WI38 (cell line): ENCODE data around the gene POLR3GL.

Source experiments
- H3K4me3 ChIP-seq: 2 replicates; pipeline ENCODE4 v1.5.1; 2011; ENCODE audit warnings: low read depth, mild to moderate bottlenecking, control low read depth, low read length
- TF ChIP-seq, protein P1 (sequence below): IDR thresholded peaks from 2 replicates; pipeline ENCODE4 v1.5.1; 2012; ENCODE audit warnings: low read depth, mild to moderate bottlenecking, control low read depth, low read length

Gene POLR3GL

DNA sequence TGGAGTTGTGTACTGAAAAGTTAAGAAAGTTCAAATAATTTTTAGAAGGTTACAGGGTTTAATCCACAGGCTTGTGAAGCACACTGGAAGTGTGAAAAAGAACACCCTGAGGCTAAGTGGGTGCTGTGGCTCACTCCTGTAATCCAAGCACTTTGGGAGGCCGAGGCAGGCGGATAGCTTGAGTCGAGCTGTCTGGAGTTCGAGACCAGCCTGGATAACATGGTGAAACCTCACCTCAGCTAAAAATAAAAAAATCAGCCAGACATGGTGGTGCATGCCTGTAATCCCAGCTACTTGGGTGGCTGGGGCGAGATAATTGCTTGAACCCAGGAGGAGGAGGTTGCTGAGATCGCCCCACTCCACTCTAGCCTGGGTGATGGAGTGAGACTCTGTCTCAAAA lies 22.1 kb downstream of the POLR3GL start:
- TF ChIP-seq, protein P1, sequence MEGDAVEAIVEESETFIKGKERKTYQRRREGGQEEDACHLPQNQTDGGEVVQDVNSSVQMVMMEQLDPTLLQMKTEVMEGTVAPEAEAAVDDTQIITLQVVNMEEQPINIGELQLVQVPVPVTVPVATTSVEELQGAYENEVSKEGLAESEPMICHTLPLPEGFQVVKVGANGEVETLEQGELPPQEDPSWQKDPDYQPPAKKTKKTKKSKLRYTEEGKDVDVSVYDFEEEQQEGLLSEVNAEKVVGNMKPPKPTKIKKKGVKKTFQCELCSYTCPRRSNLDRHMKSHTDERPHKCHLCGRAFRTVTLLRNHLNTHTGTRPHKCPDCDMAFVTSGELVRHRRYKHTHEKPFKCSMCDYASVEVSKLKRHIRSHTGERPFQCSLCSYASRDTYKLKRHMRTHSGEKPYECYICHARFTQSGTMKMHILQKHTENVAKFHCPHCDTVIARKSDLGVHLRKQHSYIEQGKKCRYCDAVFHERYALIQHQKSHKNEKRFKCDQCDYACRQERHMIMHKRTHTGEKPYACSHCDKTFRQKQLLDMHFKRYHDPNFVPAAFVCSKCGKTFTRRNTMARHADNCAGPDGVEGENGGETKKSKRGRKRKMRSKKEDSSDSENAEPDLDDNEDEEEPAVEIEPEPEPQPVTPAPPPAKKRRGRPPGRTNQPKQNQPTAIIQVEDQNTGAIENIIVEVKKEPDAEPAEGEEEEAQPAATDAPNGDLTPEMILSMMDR = no peak
- H3K4me3 ChIP-seq = no peak overlapping the region

DNA sequence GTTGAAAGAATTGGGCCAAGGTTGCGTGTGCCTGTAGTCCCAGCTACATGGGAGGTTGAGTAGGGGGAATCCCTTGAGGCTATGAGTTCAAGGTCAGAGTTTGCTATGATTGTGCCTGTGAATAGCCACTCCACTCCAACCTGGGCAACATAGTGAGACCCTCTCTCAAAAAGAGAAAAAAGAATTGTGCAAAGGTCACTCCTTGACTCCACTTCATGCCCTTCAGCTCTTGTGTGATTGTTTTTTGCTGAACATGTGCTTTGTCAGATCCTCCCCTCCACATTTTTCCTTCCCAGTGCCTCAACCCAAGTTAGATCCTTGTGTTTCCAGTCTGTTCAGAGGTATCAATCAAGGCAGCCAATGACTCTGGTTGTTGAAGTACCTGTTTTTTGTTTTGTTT lies 23.4 kb downstream of the POLR3GL start:
- no peak overlapping the region for H3K4me3 ChIP-seq
- TF ChIP-seq, protein P1 = no peak

DNA sequence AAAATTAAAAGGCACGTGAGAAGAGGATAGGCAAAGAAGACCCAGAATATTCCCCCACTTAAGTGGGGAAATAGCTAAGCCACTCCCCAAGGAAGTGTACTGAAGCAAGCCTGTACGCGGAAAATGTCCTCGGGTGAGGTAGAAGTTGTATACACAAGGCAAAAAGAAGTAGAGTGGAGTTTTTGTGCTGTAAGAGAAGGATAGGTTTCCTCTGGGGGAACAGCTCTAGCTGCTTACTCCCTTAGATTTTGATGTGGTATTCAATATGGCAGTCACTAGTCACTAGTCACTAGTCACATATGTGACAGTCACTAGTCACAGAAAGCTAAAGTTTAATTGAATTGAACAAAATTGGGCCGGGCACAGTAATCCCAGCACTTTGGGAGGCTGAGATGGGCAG lies 24.3 kb downstream of the POLR3GL start:
- no peak overlapping the region for H3K4me3 ChIP-seq
- TF ChIP-seq, protein P1 = no peak

DNA sequence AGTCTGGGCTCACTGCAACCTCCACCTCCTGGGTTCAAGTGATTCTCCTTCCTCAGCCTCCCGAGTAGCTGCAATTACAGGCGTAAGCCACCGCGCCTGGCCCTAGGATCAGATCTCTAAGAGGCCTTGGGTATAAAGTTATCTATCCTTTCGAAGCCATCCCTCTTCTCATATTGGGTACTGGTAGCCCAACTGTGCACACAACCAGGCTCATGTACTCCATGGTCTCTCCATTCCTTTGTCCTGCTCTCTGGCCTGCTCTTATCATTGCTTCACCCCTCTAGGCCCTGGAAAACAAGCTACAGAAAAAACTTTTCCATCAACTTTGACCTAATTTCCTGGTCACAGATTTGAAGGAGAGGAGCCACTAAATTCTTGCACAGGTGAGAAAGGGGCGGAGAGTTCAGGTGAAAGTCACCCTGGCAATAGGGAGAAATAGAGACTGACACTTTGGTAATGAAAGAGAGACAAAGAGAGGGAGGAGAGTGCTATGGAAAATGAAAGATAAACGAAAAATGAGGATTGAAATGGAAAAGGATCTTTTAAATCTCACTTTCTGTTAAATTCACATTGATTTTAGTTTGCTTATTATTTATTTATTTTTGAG lies 25.9 kb downstream of the POLR3GL start:
- H3K4me3 ChIP-seq = no peak overlapping the region
- TF ChIP-seq, protein P1 = no peak

DNA sequence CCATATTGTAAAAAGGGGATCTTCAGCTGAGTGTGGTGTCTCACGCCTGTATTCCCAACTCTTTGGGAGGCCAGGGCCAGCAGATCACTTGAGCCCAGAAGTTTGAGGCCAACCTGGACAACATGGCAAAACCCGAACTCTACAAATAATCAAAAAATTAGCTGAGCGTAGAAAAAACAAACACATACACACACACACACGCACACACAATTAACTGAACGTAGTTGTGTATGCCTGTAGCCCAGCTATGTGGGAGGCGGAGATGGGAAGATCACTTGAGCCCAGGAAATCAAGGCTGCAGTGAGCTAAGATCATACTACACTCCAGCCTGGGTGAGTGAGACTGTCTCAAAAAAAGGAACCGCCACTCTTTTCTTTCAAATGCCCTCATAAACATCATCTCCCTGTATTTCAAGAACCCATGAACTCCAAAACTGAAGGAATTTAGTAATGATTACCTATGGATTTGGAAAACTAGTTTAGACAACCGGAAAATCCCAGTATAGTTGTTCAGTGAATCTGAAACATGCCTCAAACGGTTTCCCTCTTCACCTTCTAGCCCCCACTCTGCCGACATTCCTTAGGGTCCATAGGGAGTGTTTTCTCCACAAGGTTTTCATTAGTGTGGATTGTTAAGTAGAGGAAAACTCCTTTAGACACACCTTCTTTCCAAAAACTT lies 27.4 kb downstream of the POLR3GL start:
- H3K4me3 ChIP-seq = no peak overlapping the region
- TF ChIP-seq, protein P1 = no peak

DNA sequence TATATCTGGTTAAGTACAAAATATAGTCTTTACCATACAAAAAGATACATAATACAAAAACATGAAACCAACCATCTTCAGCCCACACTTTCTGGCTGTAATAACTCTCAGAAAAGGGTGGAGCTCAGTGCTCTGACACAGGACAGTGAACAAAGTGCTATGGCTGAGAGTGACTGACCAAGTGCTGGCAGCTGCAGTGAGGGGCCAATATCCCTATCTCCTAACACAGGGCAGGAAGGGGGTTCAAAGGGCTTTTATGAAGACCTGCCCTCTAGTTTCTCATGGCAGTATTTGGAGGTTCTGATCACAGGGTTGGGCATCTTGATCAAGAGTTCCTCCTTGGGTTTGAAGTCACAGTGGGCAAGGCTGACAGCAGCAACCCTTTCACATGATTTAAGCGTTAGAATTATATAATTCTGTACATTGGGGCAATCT lies 28.0 kb downstream of the POLR3GL start:
- H3K4me3 ChIP-seq = peak overlapping the region; percentile 100; the same call in 1 of the 2 replicates
- TF ChIP-seq, protein P1 = no peak

DNA sequence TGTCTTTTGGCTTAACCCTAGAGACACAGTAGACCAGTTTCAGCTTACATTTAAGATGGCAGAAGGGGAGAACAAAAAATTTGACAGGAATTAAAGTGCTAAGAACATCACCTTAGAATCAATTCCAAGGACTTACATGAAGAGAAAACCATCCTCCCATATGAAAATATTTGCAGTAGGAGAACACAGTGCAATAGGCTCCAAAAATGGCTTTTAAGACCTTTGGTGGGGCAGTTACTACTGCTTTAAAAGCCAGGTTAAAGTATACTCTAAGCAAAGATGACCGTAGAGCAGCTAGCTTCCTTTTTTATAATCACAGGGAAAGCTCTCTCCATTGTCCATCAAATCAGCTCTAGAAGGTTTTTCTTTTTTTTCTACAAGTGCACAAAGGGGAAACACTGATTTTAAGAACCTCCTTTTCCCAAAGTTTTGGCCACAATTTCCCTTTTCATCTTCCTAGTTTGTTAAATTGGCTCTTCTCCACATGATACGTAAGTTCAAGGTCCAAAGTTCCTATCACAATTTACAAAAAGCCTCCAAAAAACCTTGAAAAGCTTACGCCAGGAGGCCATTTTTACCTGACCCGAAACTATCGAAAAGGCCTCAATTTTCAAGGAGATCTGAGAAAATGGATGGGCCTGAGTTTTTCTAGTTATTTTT lies 28.6 kb downstream of the POLR3GL start:
- TF ChIP-seq, protein P1 = no peak
- H3K4me3 ChIP-seq = peak overlapping the region; percentile 100
